Fibroblast of pulmonary artery (primary cell): ENCODE data around the gene LTB4R.
A peak's percentile ranks its signal among the peaks of the same experiment; 100 is the strongest.

Experiments
- DNase-seq: peaks from one replicate; pipeline ENCODE4 v3.0.0-alpha.2; 2010; ENCODE audit warnings: low read depth
- H3K4me3 ChIP-seq: replicated peaks from 2 replicates; pipeline ENCODE4 v1.5.1; 2011; ENCODE audit warnings: low read depth, mild to moderate bottlenecking, control low read depth, low read length, moderate library complexity
- CTCF ChIP-seq: IDR thresholded peaks from 2 replicates; pipeline ENCODE4 v1.5.1; 2011; ENCODE audit warnings: mild to moderate bottlenecking, control low read depth, low read length, inconsistent platforms; ENCODE audit errors: missing control alignments

Gene LTB4R

GRCh38 chr14:24338843-24339242 is 27.5 kb downstream of the LTB4R start:
- DNase-seq = no peak
- TF ChIP-seq CTCF = no peak
- H3K4me3 ChIP-seq = no peak overlapping the region

GRCh38 chr14:24339284-24340151 is 28.2 kb downstream of the LTB4R start, which contains the start of gene RIPK3:
TSS of gene RIPK3 (minus strand) at chr14:24339991. CDS start at chr14:24339826, 165 bp downstream.
- no peak for DNase-seq

GRCh38 chr14:24340606-24341005 is 29.3 kb downstream of the LTB4R start:
- no peak overlapping the region for H3K4me3 ChIP-seq
- no peak for DNase-seq
- TF ChIP-seq CTCF = no peak

More at GRCh38 chr14:24339284-24340151, 28.2 kb downstream of the LTB4R start, which contains the start of gene RIPK3:
- H3K4me3 ChIP-seq = peak within 1 kb of the TSS; percentile 35
- TF ChIP-seq CTCF = no peak

- H3K4me3 ChIP-seq = no peak overlapping the region
- no peak for DNase-seq
- no peak for TF ChIP-seq CTCF
Observed at GRCh38 chr14:24342889-24343288, 31.6 kb downstream of the LTB4R start.

GRCh38 chr14:24343795-24344660 is 32.7 kb downstream of the LTB4R start:
- DNase-seq = no peak
- no peak for TF ChIP-seq CTCF
- no peak overlapping the region for H3K4me3 ChIP-seq

- DNase-seq = no peak
- no peak for TF ChIP-seq CTCF
- H3K4me3 ChIP-seq = no peak overlapping the region
Observed at GRCh38 chr14:24347134-24347533, 35.8 kb downstream of the LTB4R start.
